Keratinocyte (primary cell): ENCODE measurements around the gene SERPINB5.

Experiments
- CTCF ChIP-seq, 3 experiments: IDR thresholded peaks in 1 of 3; conservative IDR thresholded peaks in 1 of 3; optimal IDR thresholded peaks in 1 of 3; 2 replicates in 2 of 3; 3 replicates in 1 of 3; pipeline versions ENCODE3 to v1.5.1; 2011; ENCODE audit warnings: low read length in 3 of 3, mild to moderate bottlenecking in 3 of 3, moderate library complexity in 2 of 3, control low read depth in 1 of 3, inconsistent platforms in 1 of 3; ENCODE audit not compliant: insufficient read depth in 2 of 3; ENCODE audit errors: extremely low read depth in 1 of 3
- EZH2 ChIP-seq: IDR thresholded peaks from one replicate; pipeline ENCODE4 v1.6.1; 2012; ENCODE audit warnings: inconsistent platforms, mild to moderate bottlenecking, low read length, moderate library complexity

GRCh38 chr18:63552581-63552980, 75.8 kb downstream of the SERPINB5 start:
- TF ChIP-seq CTCF (optimal IDR thresholded peaks at IDR 0.05 in 1 of 3, IDR thresholded peaks at IDR 0.05 in 1 of 3, conservative IDR thresholded peaks at IDR 0.05 in 1 of 3; ENCODE audit: extremely low read depth in 1 of 3, insufficient read depth in 2 of 3, low read length in 3 of 3) (no peak), EZH2 (no peak)
